Lower leg skin (tissue), 4 donors: ENCODE data around the gene UNC13C. TPM values are rescaled to one million over a fixed set of nuclear protein-coding genes. Genes with fewer than 3 reads are reported as not detected.

Source experiments
- DNase-seq, 2 donors: peaks; one replicate each; pipeline ENCODE4 v3.0.0-alpha.2; 2019; ENCODE audit warnings: low spot score in 2 of 2
- H3K4me3 ChIP-seq: fragments of 200-600 bp; sonication (generic); 2 replicates; pipeline ENCODE4 v1.5.1; 2017; ENCODE audit warnings: mild to moderate bottlenecking, low read depth; ENCODE audit not compliant: poor library complexity, severe bottlenecking
- CTCF ChIP-seq, 3 donors: fragments of 450-650 bp; IDR thresholded peaks; one replicate each; pipeline ENCODE4 v1.5.1; 2016; ENCODE audit warnings: antibody characterized with exemption in 3 of 3, mild to moderate bottlenecking in 3 of 3, moderate library complexity in 2 of 3
- POLR2A ChIP-seq, 2 donors: fragments of 450-650 bp; IDR thresholded peaks; one replicate each; pipeline ENCODE4 v1.6.1; 2016 to 2017; ENCODE audit warnings: antibody characterized with exemption in 2 of 2, mild to moderate bottlenecking in 1 of 2, moderate library complexity in 1 of 2
- WGBS, 2 donors: methylation state at CpG; one replicate each; pipeline ENCODE4 v1.1.5; 2018; 5-methylcytosine and 5-hydroxymethylcytosine counted together
- intact Hi-C: fragments of 100-400 bp; cut with DNase I; formaldehyde crosslinking; loops from one replicate; pipeline ENCODE4 v1.15.0; 2023; ENCODE audit warnings: low total_unique reads
- total RNA-seq, 4 donors: library from RNA; depleted of rRNA; stranded (reverse); fragments of >200 nt; gene quantifications; one replicate each; pipeline ENCODE4 v1.1.0, GENCODE V29; 2016

Gene UNC13C
- total RNA-seq, 4 donors from 2014 or later: 0.08 to 0.84 (median 0.18) TPM

GRCh38 chr15:54547491-54547890 is 569.2 kb downstream of the UNC13C start:
- no peak overlapping the region for H3K4me3 ChIP-seq
- TF ChIP-seq CTCF (IDR thresholded peaks at IDR 0.05): no peak
- no peak for TF ChIP-seq POLR2A (IDR thresholded peaks at IDR 0.05)
- no peak for DNase-seq
- intact Hi-C loops: no loop called here
- 59 to 66% methylated on average over 3 of the region's 3 CpGs for WGBS, 2 donors

GRCh38 chr15:54550954-54551353 is 572.7 kb downstream of the UNC13C start:
- WGBS, 2 donors: 55 to 57% methylated on average over 1 of the region's 1 CpG

GRCh38 chr15:54556231-54556630 is 578.0 kb downstream of the UNC13C start:
- no peak for TF ChIP-seq CTCF (IDR thresholded peaks at IDR 0.05)
- TF ChIP-seq POLR2A (IDR thresholded peaks at IDR 0.05): no peak
- WGBS, 2 donors: 59 to 63% methylated on average over 1 of the region's 1 CpG
- intact Hi-C loops: no loop called here
- H3K4me3 ChIP-seq: no peak overlapping the region
- DNase-seq: no peak

More at GRCh38 chr15:54550954-54551353, 572.7 kb downstream of the UNC13C start:
- intact Hi-C loops: no loop called here
- TF ChIP-seq POLR2A (IDR thresholded peaks at IDR 0.05) (no peak), CTCF (IDR thresholded peaks at IDR 0.05) (no peak)
- DNase-seq: no peak
- no peak overlapping the region for H3K4me3 ChIP-seq

- intact Hi-C loops: no loop called here
- H3K4me3 ChIP-seq: no peak overlapping the region
- WGBS, 2 donors: 35 to 41% methylated on average over 4 of the region's 4 CpGs
- TF ChIP-seq POLR2A (IDR thresholded peaks at IDR 0.05): no peak
- TF ChIP-seq CTCF (IDR thresholded peaks at IDR 0.05): no peak
- peak in 1 of 2 donors; percentile 34 for DNase-seq
Observed at GRCh38 chr15:54559405-54560069, 581.3 kb downstream of the UNC13C start.

GRCh38 chr15:54560417-54560816 is 582.2 kb downstream of the UNC13C start:
- TF ChIP-seq CTCF (IDR thresholded peaks at IDR 0.05) (no peak), POLR2A (IDR thresholded peaks at IDR 0.05) (no peak)
- no peak overlapping the region for H3K4me3 ChIP-seq
- WGBS, 2 donors: 92 to 98% methylated on average over 2 of the region's 2 CpGs
- no peak for DNase-seq
- intact Hi-C loops: no loop called here

GRCh38 chr15:54564166-54564565 is 585.9 kb downstream of the UNC13C start:
- TF ChIP-seq POLR2A (IDR thresholded peaks at IDR 0.05): no peak
- TF ChIP-seq CTCF (IDR thresholded peaks at IDR 0.05): no peak
- H3K4me3 ChIP-seq: no peak overlapping the region
- intact Hi-C loops: no loop called here
- DNase-seq: no peak
- WGBS, 2 donors: 72 to 80% methylated on average over 3 of the region's 3 CpGs
